Measurements from ENCODE around the gene POLR2L. TPM values are rescaled to one million over a fixed set of nuclear protein-coding genes. Genes with fewer than 3 reads are reported as not detected.

POLR2L gene
- total RNA-seq, 1 donor from 2014 or later, result 83.9 TPM

- no peaks in the 10 kb centered on the region for H3K27me3 Mint-ChIP-seq
- no peak for DNase-seq
- H3K4me3 Mint-ChIP-seq, result no peak overlapping the region
- H3K9me3 Mint-ChIP-seq, result no peaks in the 10 kb centered on the region
- H3K27ac Mint-ChIP-seq, result no peak overlapping the region
- no peak for TF ChIP-seq CTCF (IDR thresholded peaks at IDR 0.05)
- no peaks in the 10 kb centered on the region for H3K4me1 Mint-ChIP-seq
- H3K36me3 Mint-ChIP-seq (ENCODE audit: low read depth), result peaks cover 24% of the 10 kb centered on the region
- ATAC-seq (ENCODE audit: low read depth), result no peak
- intact Hi-C loops (cut with micrococcal nuclease), result no loop called here
- POLR2A ChIA-PET, result no interaction called here
- CTCF ChIA-PET, result no interaction called here
Observed at GRCh38 chr11:888310-889212, 46.2 kb upstream of the POLR2L start.

GRCh38 chr11:887589-887988 is 45.3 kb upstream of the POLR2L start:
- POLR2A ChIA-PET, result no interaction called here
- TF ChIP-seq CTCF (IDR thresholded peaks at IDR 0.05), result no peak
- Mint-ChIP-seq H3K4me1 (no peaks in the 10 kb centered on the region), H3K9me3 (no peaks in the 10 kb centered on the region), H3K27ac (no peak overlapping the region), H3K27me3 (no peaks in the 10 kb centered on the region), H3K4me3 (no peak overlapping the region), H3K36me3 (ENCODE audit: low read depth) (peaks cover 31% of the 10 kb centered on the region)
- CTCF ChIA-PET, result no interaction called here
- intact Hi-C loops (cut with micrococcal nuclease), result no loop called here
- DNase-seq (no peak), ATAC-seq (ENCODE audit: low read depth) (no peak)

GRCh38 chr11:886568-886967 is 44.2 kb upstream of the POLR2L start:
- CTCF ChIA-PET, result no interaction called here
- Mint-ChIP-seq H3K27me3 (no peaks in the 10 kb centered on the region), H3K36me3 (ENCODE audit: low read depth) (peaks cover 39% of the 10 kb centered on the region), H3K9me3 (no peaks in the 10 kb centered on the region), H3K4me1 (no peaks in the 10 kb centered on the region), H3K27ac (no peak overlapping the region), H3K4me3 (no peak overlapping the region)
- ATAC-seq (ENCODE audit: low read depth), result no peak
- POLR2A ChIA-PET, result no interaction called here
- no peak for TF ChIP-seq CTCF (IDR thresholded peaks at IDR 0.05)
- no peak for DNase-seq
- intact Hi-C loops (cut with micrococcal nuclease), result no loop called here

GRCh38 chr11:884578-885070 is 42.3 kb upstream of the POLR2L start:
- no peak for TF ChIP-seq CTCF (IDR thresholded peaks at IDR 0.05)
- H3K9me3 Mint-ChIP-seq, result no peaks in the 10 kb centered on the region
- ATAC-seq (ENCODE audit: low read depth) (no peak), DNase-seq (no peak)
- ChIA-PET CTCF (no interaction called here), POLR2A (no interaction called here)
- H3K36me3 Mint-ChIP-seq (ENCODE audit: low read depth), result peaks cover 44% of the 10 kb centered on the region
- H3K4me1 Mint-ChIP-seq, result no peaks in the 10 kb centered on the region
- no peak overlapping the region for H3K27ac Mint-ChIP-seq
- intact Hi-C loops (cut with micrococcal nuclease), result no loop called here
- H3K4me3 Mint-ChIP-seq, result no peak overlapping the region
- H3K27me3 Mint-ChIP-seq, result no peaks in the 10 kb centered on the region

- no peaks in the 10 kb centered on the region for H3K27me3 Mint-ChIP-seq
- ChIA-PET POLR2A (no interaction called here), CTCF (no interaction called here)
- H3K36me3 Mint-ChIP-seq (ENCODE audit: low read depth), result peaks cover 46% of the 10 kb centered on the region
- no peak overlapping the region for H3K4me3 Mint-ChIP-seq
- no peak for DNase-seq
- no peaks in the 10 kb centered on the region for H3K9me3 Mint-ChIP-seq
- intact Hi-C loops (cut with micrococcal nuclease), result no loop called here
- no peak overlapping the region for H3K27ac Mint-ChIP-seq
- TF ChIP-seq CTCF (IDR thresholded peaks at IDR 0.05), result no peak
- no peaks in the 10 kb centered on the region for H3K4me1 Mint-ChIP-seq
- ATAC-seq (ENCODE audit: low read depth), result no peak
Observed at GRCh38 chr11:883527-883926, 41.2 kb upstream of the POLR2L start.
